Measurements from ENCODE around the gene SERINC5.
"Not testable (repeated sequence)": the region's sequence is repeated elsewhere in the genome, so short reads cannot be mapped to it uniquely, and the experiment has no call there.

The SERINC5 gene

DNA sequence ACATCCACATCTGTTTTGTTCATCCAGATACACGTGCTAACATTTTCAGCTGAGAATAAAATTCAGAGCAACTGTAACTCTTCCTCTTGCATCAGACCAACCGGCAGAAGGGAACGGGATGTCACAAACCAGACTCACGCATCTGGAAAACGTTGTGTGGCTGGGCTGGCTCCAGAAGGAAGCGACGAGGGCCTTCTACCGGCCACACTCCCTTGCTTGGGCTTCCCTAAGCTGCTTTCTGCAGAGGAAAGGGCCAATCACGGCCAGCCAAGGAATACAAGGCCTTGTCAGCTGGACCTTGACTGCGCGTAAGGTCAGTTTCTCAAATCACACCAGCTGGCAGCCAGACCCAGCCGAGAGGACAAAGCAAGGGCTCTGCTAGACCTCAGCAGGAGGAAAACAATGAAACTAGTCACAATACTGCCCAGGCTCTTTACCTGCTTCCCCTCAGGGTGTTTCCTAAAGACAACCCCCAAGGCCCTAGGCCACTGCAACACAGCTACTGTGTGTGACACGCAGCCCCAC is 114.6 kb downstream of the SERINC5 start:
- H3K4me3 ChIP-seq (ENCODE audit: low read length) = no peak overlapping the region
- TF ChIP-seq, protein P1, sequence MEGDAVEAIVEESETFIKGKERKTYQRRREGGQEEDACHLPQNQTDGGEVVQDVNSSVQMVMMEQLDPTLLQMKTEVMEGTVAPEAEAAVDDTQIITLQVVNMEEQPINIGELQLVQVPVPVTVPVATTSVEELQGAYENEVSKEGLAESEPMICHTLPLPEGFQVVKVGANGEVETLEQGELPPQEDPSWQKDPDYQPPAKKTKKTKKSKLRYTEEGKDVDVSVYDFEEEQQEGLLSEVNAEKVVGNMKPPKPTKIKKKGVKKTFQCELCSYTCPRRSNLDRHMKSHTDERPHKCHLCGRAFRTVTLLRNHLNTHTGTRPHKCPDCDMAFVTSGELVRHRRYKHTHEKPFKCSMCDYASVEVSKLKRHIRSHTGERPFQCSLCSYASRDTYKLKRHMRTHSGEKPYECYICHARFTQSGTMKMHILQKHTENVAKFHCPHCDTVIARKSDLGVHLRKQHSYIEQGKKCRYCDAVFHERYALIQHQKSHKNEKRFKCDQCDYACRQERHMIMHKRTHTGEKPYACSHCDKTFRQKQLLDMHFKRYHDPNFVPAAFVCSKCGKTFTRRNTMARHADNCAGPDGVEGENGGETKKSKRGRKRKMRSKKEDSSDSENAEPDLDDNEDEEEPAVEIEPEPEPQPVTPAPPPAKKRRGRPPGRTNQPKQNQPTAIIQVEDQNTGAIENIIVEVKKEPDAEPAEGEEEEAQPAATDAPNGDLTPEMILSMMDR (conservative IDR thresholded peaks at IDR 0.05; ENCODE audit: low read depth, low read length) = no peak
- DNase-seq (ENCODE audit: low read depth) = no peak

DNA sequence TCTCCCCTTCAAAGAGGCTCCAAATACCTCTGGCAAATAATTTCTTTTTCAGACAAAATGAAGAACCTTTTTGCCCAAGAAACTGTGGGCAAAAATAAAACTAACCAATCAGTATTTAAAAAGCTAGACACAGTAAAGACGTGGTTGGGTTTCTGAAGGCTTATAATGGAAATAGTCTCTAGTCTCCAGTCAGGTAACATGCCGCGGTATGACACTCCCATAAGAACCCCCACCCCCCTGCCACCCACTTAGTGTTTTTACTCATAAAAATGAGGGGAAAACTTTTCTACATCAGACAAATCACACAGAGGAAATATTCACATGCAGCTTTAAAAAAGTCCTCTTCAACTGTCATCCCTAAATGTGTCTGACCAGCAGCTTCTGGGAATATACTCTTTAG is 115.4 kb downstream of the SERINC5 start:
- TF ChIP-seq, protein P1 (conservative IDR thresholded peaks at IDR 0.05; ENCODE audit: low read depth, low read length) = no peak

DNA sequence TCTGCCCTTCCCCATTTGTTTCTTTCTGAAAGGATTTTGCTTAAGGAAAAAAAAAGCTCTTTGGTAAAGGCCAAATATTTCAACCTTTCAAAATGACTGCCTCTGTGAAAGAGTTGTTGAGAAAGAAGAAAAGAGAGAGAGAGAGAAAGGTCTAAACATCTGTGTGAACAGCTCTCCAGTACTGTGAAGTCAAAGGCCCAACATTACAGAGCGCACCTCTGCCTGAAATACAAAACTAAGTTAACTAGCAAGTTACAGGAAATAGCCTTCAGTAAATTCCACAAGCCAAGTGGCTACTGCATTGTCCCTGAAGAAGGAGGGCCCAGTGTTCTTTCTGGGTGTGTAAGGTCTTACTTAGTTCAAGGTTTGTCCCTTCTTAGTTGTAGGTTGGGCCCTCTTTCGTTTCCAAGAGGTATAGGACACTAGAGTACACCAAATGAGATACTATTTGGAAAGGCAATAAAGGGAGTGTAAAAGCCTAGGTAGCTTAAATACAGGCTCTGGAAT is 116.3 kb downstream of the SERINC5 start:
- H3K4me3 ChIP-seq (ENCODE audit: low read length) = no peak overlapping the region
- no peak for DNase-seq (ENCODE audit: low read depth)
- TF ChIP-seq, protein P1 (conservative IDR thresholded peaks at IDR 0.05; ENCODE audit: low read depth, low read length) = no peak

More for the DNA sequence above, 115.4 kb downstream of the SERINC5 start:
- H3K4me3 ChIP-seq (ENCODE audit: low read length) = no peak overlapping the region
- DNase-seq (ENCODE audit: low read depth) = no peak

DNA sequence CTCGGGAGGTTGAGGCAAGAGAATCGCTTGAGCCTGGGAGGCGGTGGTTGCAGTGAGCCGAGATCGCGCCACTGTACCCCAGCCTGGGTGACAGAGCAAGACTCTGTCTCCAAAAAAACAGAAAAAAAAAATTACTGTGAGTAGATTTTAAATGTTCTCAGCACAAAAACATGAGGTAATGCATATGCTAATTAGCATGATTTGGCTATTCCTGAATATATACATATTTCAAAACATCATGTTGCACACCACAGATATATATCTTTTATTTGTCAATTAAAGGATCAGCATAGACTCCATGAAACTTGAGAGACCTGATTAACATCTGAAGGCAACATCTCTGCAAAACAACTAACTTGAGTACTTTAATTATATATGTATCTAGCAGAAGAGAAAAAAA is 117.4 kb downstream of the SERINC5 start:
- H3K4me3 ChIP-seq (ENCODE audit: low read length) = no peak overlapping the region
- TF ChIP-seq, protein P1 (conservative IDR thresholded peaks at IDR 0.05; ENCODE audit: low read depth, low read length) = no peak
- DNase-seq (ENCODE audit: low read depth) = no peak

DNA sequence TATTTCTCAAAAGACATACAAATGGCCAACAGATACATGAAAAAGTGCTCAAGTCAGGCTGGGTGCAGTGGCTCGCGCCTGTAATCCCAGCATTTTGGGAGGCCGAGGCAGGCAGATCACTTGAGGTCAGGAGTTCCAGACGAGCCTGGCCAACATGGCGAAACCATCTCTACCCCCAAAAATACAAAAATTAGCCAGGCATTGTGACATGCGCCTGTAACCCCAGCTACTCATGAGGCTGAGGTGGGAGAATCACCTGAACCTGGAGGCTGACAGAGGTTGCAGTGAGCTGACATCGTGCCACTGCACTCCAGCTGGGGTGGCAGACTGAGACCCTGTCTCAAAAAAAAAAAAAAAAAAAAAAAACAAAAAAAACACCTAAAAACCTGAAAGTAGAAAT is 119.0 kb downstream of the SERINC5 start:
- H3K4me3 ChIP-seq (ENCODE audit: low read length); DNase-seq (ENCODE audit: low read depth): not testable (repeated sequence)

DNA sequence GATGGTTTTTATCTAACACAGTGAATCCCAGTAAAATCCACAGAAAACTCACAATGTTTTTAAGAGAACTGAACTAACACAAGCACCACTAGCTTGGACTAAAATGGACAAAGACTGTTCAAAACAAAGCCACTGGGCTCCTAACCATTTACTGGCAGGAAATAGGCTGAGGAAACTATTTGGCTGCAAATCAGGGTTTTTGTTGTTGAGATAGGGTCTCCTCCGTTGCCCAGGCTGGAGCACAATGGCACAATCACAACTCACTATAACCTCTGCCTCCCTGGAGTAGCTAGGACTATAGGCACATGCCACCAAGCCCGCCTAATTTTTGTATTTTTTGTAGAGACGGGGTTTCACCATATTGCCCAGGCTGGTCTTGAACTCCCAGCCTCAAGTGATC is 121.0 kb downstream of the SERINC5 start:
- no peak for DNase-seq (ENCODE audit: low read depth)
- TF ChIP-seq, protein P1 (conservative IDR thresholded peaks at IDR 0.05; ENCODE audit: low read depth, low read length) = no peak
- H3K4me3 ChIP-seq (ENCODE audit: low read length) = no peak overlapping the region

DNA sequence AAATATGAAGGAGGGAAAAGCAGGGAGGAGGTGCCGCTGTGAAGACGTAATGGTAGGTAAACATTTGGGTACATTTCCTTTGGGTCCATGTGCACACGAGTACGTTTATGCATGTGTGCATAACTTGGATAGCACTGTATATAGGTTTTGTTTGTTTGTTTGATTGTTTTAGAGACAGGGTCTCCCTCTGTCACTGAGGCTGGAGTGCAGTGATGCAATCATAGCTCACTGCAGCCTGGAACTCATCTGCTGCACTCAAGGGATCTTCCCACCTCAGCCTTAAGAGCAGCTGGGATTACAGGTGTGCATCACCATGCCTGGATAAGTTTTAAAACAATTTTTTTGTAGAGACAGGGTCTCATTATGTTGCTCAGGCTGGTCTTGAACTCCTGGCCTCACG is 126.7 kb downstream of the SERINC5 start:
- no peak overlapping the region for H3K4me3 ChIP-seq (ENCODE audit: low read length)
- TF ChIP-seq, protein P1 (conservative IDR thresholded peaks at IDR 0.05; ENCODE audit: low read depth, low read length) = no peak
- no peak for DNase-seq (ENCODE audit: low read depth)

Data from retinal pigment epithelial cell (primary cell).